Lung (tissue), 12 donors: Measurements from ENCODE around the gene DYSF. TPM values are rescaled to one million over a fixed set of nuclear protein-coding genes. Genes with fewer than 3 reads are reported as not detected.
A peak's percentile ranks its signal among the peaks of the same experiment; 100 is the strongest.

ENCODE experiments used
- ATAC-seq: fragments of 200-7000 bp; cut with Tn5 transposase; one replicate; pipeline ENCODE4 v1.9.1; 2020; ENCODE audit warnings: moderate number of reproducible peaks; ENCODE audit not compliant: insufficient read depth, low FRiP score
- DNase-seq, 3 donors: peaks; one replicate each; pipeline ENCODE4 v3.0.0-alpha.2; 2013 to 2017
- H3K27ac ChIP-seq, 2 donors: one replicate each; pipeline ENCODE4 v1.5.1; 2013; ENCODE audit warnings: mild to moderate bottlenecking in 2 of 2, moderate library complexity in 2 of 2, control low read depth in 1 of 2, inconsistent platforms in 1 of 2, low read depth in 1 of 2, low read length in 1 of 2
- H3K27me3 ChIP-seq, 3 donors: one replicate each; pipeline ENCODE4 v1.5.1; 2013; ENCODE audit warnings: low read length in 2 of 3; ENCODE audit not compliant: control insufficient read depth in 3 of 3, insufficient read depth in 3 of 3
- H3K36me3 ChIP-seq, 4 donors: one replicate each; pipeline ENCODE4 v1.5.1; 2013; ENCODE audit warnings: low read length in 4 of 4, mild to moderate bottlenecking in 1 of 4, moderate library complexity in 1 of 4; ENCODE audit not compliant: control insufficient read depth in 4 of 4, insufficient read depth in 4 of 4
- H3K4me1 ChIP-seq, 5 donors: one replicate each; pipeline ENCODE4 v1.5.1; 2013; ENCODE audit warnings: low read length in 5 of 5, mild to moderate bottlenecking in 2 of 5, moderate library complexity in 1 of 5; ENCODE audit not compliant: control insufficient read depth in 5 of 5, insufficient read depth in 5 of 5
- H3K4me3 ChIP-seq: one replicate; pipeline ENCODE4 v1.5.1; 2013; ENCODE audit warnings: mild to moderate bottlenecking, control low read depth, moderate library complexity
- H3K9ac ChIP-seq, 2 donors: one replicate each; pipeline ENCODE4 v1.5.1; 2013; ENCODE audit warnings: low read length in 2 of 2, control low read depth in 1 of 2; ENCODE audit not compliant: insufficient read depth in 1 of 2
- H3K9me3 ChIP-seq, 4 donors: one replicate each; pipeline ENCODE4 v1.5.1; 2013; ENCODE audit warnings: low read length in 3 of 4, mild to moderate bottlenecking in 1 of 4, moderate library complexity in 1 of 4; ENCODE audit not compliant: control insufficient read depth in 4 of 4, insufficient read depth in 3 of 4
- WGBS, 2 donors: extraction: QIAGEN DNeasy Blood & Tissue Kit; methylation state at CpG; one replicate each; pipeline ENCODE4 v1.1.7; 2013; 5-methylcytosine and 5-hydroxymethylcytosine counted together
- polyA plus RNA-seq, 2 donors: library from polyadenylated mRNA; stranded (reverse); fragments of 200-250 nt; gene quantifications; one replicate each; pipeline ENCODE4 v1.2.1, GENCODE V29; 2013
- total RNA-seq, 2 donors: library from RNA; depleted of rRNA in 1 of 2; stranded (reverse); fragments of >200 nt in 1 of 2; gene quantifications; one replicate each; pipeline ENCODE4 v1.2.1, GENCODE V29; 2014 to 2021
- TF ChIP-seq, protein P1 (sequence below): IDR thresholded peaks from 2 replicates; pipeline ENCODE4 v1.5.1; 2012; ENCODE audit warnings: mild to moderate bottlenecking; ENCODE audit errors: control extremely low read depth, extremely low read depth
- donor health status: control.
- donor health status: control.
- donor health status: Bipolar disorder and iron deficiency.
- donor health status: healthy.
- donor health status: DM: yes; HTN: yes; CAD: no.

Gene DYSF
- total and polyA plus RNA-seq, 4 donors: 12.9 to 56.2 (median 40.0) TPM

DNA sequence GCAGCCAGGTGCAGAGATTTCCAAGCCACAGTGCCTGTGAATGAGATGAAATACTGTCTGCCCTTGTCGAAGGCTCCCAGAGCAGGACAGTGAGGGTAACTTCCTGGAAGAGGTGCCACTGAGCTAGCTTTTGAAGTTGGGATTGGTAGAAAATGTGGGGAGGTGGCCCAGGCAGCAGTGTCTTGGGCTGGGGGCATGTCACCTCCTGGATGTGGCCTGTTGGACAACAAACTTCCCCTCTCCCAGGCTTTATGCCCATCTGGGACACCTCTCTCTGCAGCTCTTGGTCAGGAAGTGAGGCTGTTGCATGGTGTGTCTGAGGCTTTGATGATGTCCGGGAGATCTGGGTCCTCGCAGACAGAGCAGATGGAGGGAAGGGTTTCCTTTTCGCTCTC lies 151.4 kb downstream of the DYSF start:
- H3K9ac ChIP-seq: no peak overlapping the region
- no peaks in the 10 kb centered on the region for H3K9me3 ChIP-seq
- peaks cover 2 to 25% (median 7%) of the 10 kb centered on the region in 5 donors for H3K4me1 ChIP-seq
- no peaks in the 10 kb centered on the region for H3K27me3 ChIP-seq
- H3K27ac ChIP-seq: peak overlapping the region in 1 of 2 donors; percentile 62
- TF ChIP-seq, protein P1, sequence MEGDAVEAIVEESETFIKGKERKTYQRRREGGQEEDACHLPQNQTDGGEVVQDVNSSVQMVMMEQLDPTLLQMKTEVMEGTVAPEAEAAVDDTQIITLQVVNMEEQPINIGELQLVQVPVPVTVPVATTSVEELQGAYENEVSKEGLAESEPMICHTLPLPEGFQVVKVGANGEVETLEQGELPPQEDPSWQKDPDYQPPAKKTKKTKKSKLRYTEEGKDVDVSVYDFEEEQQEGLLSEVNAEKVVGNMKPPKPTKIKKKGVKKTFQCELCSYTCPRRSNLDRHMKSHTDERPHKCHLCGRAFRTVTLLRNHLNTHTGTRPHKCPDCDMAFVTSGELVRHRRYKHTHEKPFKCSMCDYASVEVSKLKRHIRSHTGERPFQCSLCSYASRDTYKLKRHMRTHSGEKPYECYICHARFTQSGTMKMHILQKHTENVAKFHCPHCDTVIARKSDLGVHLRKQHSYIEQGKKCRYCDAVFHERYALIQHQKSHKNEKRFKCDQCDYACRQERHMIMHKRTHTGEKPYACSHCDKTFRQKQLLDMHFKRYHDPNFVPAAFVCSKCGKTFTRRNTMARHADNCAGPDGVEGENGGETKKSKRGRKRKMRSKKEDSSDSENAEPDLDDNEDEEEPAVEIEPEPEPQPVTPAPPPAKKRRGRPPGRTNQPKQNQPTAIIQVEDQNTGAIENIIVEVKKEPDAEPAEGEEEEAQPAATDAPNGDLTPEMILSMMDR: no peak
- DNase-seq (peak; percentile 17 to 68 (median 41)), ATAC-seq (no peak)
- H3K4me3 ChIP-seq: no peak overlapping the region
- H3K36me3 ChIP-seq: peaks cover 0 to 3% (median 0%) of the 10 kb centered on the region in 4 donors
- WGBS, 2 donors: 15 to 39% methylated on average over 4 of the region's 4 CpGs

DNA sequence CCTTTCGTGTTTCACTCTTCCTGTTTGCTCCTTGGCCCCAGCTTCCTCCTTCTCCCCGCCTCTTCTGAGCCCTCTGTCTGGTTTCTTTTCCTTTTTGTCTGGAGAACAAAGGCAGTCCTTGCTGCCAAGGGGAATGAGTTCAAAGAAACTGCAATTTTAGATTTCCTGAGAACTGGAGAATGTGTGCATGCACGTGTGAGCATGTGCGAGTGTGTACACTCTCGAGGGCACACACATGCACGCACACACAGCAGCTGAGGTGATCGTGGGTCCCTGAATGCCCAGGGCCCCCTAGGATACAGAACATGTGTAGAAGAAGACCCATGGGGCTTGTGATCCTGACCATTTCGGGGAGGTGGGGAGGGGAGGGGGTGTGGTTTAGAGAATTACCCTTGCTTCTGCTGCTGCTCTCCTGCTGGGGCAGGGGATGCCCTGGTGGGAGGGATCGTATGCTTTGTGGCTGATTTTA lies 151.8 kb downstream of the DYSF start:
- TF ChIP-seq, protein P1: no peak
- Histone ChIP-seq H3K4me1 (peaks cover 2 to 25% (median 7%) of the 10 kb centered on the region in 5 donors), H3K4me3 (no peak overlapping the region), H3K9ac (no peak overlapping the region), H3K36me3 (peaks cover 0 to 3% (median 0%) of the 10 kb centered on the region in 4 donors), H3K9me3 (no peaks in the 10 kb centered on the region), H3K27ac (no peak overlapping the region), H3K27me3 (no peaks in the 10 kb centered on the region)
- 34 to 38% methylated on average over 9 of the region's 9 CpGs for WGBS, 2 donors
- DNase-seq: peak in 2 of 3 donors; percentile 9 to 45
- no peak for ATAC-seq

DNA sequence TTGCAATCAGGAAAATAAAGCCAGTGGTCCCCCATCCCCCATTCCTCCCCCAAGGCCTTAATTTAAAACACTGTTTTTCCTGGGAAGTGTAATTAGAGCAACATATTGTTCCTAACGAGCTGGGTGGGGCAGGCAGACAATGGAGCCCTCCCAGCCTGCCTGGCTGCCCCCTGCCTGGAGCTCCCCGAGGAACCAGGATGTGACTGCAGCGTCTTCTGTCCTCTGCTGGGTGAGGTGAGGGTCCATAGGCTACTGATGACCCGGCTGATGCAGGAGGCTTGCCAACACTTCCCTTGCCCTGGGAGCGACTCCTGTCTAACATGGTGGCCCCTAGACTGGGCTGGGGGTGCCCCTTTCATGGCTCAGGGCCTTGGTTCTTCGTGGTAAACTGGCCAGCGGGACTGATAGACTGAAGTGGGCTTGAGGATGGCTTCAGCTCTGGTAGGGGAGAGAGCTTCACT lies 152.4 kb downstream of the DYSF start:
- H3K27ac ChIP-seq: no peak overlapping the region
- peaks cover 2 to 25% (median 7%) of the 10 kb centered on the region in 5 donors for H3K4me1 ChIP-seq
- ATAC-seq: no peak
- TF ChIP-seq, protein P1: no peak
- peak in 1 of 3 donors; percentile 10 for DNase-seq
- no peak overlapping the region for H3K9ac ChIP-seq
- peaks cover 0 to 3% (median 0%) of the 10 kb centered on the region in 4 donors for H3K36me3 ChIP-seq
- 70 to 85% methylated on average over 7 of the region's 7 CpGs for WGBS, 2 donors
- H3K9me3 ChIP-seq: no peaks in the 10 kb centered on the region
- no peak overlapping the region for H3K4me3 ChIP-seq
- H3K27me3 ChIP-seq: no peaks in the 10 kb centered on the region

DNA sequence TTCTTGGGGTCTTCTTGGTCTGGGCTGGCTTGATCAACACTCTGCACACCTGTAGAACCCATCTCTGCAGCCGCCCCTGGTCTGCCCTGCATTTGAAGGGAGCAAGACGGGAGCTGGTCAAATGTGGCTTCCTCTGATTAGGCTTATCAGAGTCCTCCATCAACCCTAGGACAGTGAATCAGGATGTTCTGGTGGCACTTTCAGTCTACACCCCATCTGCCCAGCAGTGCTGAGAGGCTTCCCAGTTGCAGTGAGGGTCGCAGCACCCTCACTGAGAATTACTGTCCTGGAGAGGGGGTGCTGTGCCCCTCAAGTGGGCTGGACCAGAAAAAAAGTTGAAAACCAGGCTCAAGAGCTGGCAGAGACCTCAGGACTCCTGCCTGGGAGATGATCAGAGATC lies 152.9 kb downstream of the DYSF start:
- no peak for DNase-seq
- H3K9me3 ChIP-seq: no peaks in the 10 kb centered on the region
- no peak overlapping the region for H3K9ac ChIP-seq
- no peaks in the 10 kb centered on the region for H3K27me3 ChIP-seq
- TF ChIP-seq, protein P1: no peak
- WGBS, 2 donors: 62 to 67% methylated on average over 3 of the region's 3 CpGs
- H3K4me3 ChIP-seq: no peak overlapping the region
- no peak for ATAC-seq
- H3K36me3 ChIP-seq: peaks cover 0 to 3% (median 0%) of the 10 kb centered on the region in 4 donors
- peaks cover 2 to 25% (median 7%) of the 10 kb centered on the region in 5 donors for H3K4me1 ChIP-seq
- no peak overlapping the region for H3K27ac ChIP-seq
